Loucy (cell line): ENCODE data around the gene SCARF1.

Source experiments
- CTCF ChIP-seq: fragments of 200-600 bp; sonication (generic); conservative IDR thresholded peaks from 2 replicates; pipeline ENCODE4 v1.5.1; 2014; ENCODE audit warnings: mild to moderate bottlenecking, antibody characterized with exemption, low read length
- EZH2phosphoT487 ChIP-seq: fragments of 200-600 bp; IDR thresholded peaks from 2 replicates; pipeline ENCODE4 v1.6.1; 2018; ENCODE audit warnings: antibody characterized with exemption, mild to moderate bottlenecking, moderate library complexity, borderline replicate concordance

- TF ChIP-seq CTCF (no peak), EZH2phosphoT487 (no peak)
Measured at GRCh38 chr17:1634841-1635650, 10.5 kb downstream of the SCARF1 start.
